Esophagus muscularis mucosa (tissue), 4 donors: ENCODE results near the gene BAX. TPM values are rescaled to one million over a fixed set of nuclear protein-coding genes. Genes with fewer than 3 reads are reported as not detected.
A peak's percentile ranks its signal among the peaks of the same experiment; 100 is the strongest.

Experiments
- DNase-seq: peaks from one replicate; pipeline ENCODE4 v3.0.0-alpha.2; 2017; ENCODE audit errors: extremely low spot score
- H3K27ac ChIP-seq, 4 donors: fragments of 200-600 bp; sonication (generic); replicated peaks in 1 of 4; 1 replicate in 3 of 4; 2 replicates in 1 of 4; pipeline ENCODE4 v1.5.1; 2016 to 2019; ENCODE audit warnings: mild to moderate bottlenecking in 1 of 4
- H3K27me3 ChIP-seq, 4 donors: fragments of 200-600 bp; sonication (generic); one replicate each; pipeline versions ENCODE4 v1.5.1 to v1.6.0; 2016 to 2019
- H3K36me3 ChIP-seq, 4 donors: fragments of 200-600 bp; sonication (generic); one replicate each; pipeline ENCODE4 v1.5.1; 2016 to 2019
- H3K4me1 ChIP-seq, 4 donors: fragments of 200-600 bp; sonication (generic); one replicate each; pipeline ENCODE4 v1.5.1; 2016 to 2019
- H3K4me3 ChIP-seq, 4 donors: fragments of 200-600 bp; sonication (generic); 1 replicate in 2 of 4; 2 replicates in 2 of 4; pipeline ENCODE4 v1.5.1; 2016 to 2019; ENCODE audit warnings: mild to moderate bottlenecking in 4 of 4, moderate library complexity in 1 of 4
- H3K9me3 ChIP-seq, 4 donors: fragments of 200-600 bp; sonication (generic); 1 replicate in 3 of 4; 2 replicates in 1 of 4; pipeline ENCODE4 v1.5.1; 2016 to 2019
- EP300 ChIP-seq: sonication (generic); formaldehyde crosslinking; IDR thresholded peaks from one replicate; pipeline ENCODE4 v1.6.1; 2017; ENCODE audit warnings: antibody characterized with exemption
- POLR2A ChIP-seq: fragments of 450-650 bp; IDR thresholded peaks from one replicate; pipeline ENCODE4 v1.6.1; 2017; ENCODE audit warnings: antibody characterized with exemption, moderate library complexity, mild to moderate bottlenecking, low read depth
- POLR2AphosphoS5 ChIP-seq, 2 donors: sonication (generic); formaldehyde crosslinking; IDR thresholded peaks; one replicate each; pipeline ENCODE4 v1.6.1; 2017; ENCODE audit warnings: antibody characterized with exemption in 2 of 2
- WGBS: methylation state at CpG from one replicate; pipeline ENCODE4 v1.1.5; 2018; 5-methylcytosine and 5-hydroxymethylcytosine counted together
- intact Hi-C: fragments of 100-400 bp; cut with DNase I; formaldehyde crosslinking; loops from one replicate; pipeline ENCODE4 v1.15.1; 2023
- total RNA-seq, 4 donors: library from RNA; depleted of rRNA; stranded (reverse); fragments of >200 nt; gene quantifications; one replicate each; pipeline versions ENCODE4 v1.1.0 to v1.2.1, GENCODE V29; 2016
- TF ChIP-seq, protein P1 (sequence below), 3 experiments: fragments of 200-600 bp in 2 of 3; fragments of 450-650 bp in 1 of 3; sonication (generic) in 2 of 3; IDR thresholded peaks; one replicate each; pipeline ENCODE4 v1.5.1; 2017 to 2019; ENCODE audit warnings: antibody characterized with exemption in 3 of 3, mild to moderate bottlenecking in 2 of 3, moderate library complexity in 1 of 3

Gene BAX
- total RNA-seq, 4 donors from 2014 or later, result 39.0 to 50.4 (median 42.3) TPM

DNA sequence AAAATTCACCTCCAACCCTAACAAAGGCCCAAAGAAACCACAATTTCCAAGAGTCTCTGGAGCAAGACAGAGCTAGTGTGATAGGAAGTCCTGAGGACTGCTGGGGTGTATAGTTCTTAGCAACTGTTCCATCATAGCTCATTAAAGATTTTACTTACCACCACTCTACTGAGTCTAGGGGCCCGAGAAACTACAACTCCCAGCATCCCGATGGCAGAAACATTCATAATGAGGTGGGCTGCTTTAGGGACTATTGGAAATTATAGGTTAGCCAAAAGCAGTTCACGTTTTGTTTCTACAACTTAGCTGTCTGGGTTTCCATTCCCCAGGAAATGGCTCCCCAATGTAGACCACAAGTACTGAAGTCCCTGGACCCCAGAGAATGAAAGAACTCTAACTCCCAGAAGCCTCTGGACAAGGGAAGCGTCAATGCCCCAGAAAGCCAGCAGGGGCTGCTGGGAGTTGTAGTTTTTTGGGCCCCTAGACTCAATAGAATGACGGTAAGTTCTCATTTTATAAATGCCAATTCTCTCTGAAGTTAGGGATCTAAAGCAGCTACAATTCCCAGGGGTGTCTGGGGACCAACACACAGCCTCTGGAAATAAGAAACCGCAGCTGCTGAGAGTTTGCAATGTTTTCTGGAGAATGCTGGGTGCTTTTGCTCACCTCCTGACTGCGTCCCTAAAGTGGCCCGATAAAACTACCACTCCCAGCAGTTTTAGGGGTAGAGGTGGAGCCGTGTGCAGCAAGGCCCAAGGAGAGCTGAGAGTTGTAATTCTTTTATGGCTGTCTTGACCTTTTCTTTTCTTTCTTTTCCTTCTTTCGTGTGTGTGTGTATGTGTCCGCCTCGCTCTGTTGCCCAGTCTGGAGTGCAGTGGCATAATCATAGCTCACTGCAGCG lies 21.5 kb downstream of the BAX start:
- Histone ChIP-seq H3K4me3 (no peak overlapping the region), H3K27ac (no peak overlapping the region), H3K27me3 (no peaks in the 10 kb centered on the region), H3K36me3 (peaks cover 19 to 77% (median 59%) of the 10 kb centered on the region in 4 donors), H3K9me3 (no peaks in the 10 kb centered on the region), H3K4me1 (peaks cover 21 to 23% (median 22%) of the 10 kb centered on the region in 4 donors)
- 87% methylated on average over 12 of the region's 13 CpGs for whole genome bisulfite sequencing
- TF ChIP-seq, protein P1, sequence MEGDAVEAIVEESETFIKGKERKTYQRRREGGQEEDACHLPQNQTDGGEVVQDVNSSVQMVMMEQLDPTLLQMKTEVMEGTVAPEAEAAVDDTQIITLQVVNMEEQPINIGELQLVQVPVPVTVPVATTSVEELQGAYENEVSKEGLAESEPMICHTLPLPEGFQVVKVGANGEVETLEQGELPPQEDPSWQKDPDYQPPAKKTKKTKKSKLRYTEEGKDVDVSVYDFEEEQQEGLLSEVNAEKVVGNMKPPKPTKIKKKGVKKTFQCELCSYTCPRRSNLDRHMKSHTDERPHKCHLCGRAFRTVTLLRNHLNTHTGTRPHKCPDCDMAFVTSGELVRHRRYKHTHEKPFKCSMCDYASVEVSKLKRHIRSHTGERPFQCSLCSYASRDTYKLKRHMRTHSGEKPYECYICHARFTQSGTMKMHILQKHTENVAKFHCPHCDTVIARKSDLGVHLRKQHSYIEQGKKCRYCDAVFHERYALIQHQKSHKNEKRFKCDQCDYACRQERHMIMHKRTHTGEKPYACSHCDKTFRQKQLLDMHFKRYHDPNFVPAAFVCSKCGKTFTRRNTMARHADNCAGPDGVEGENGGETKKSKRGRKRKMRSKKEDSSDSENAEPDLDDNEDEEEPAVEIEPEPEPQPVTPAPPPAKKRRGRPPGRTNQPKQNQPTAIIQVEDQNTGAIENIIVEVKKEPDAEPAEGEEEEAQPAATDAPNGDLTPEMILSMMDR (IDR thresholded peaks at IDR 0.05), result peak in 2 of 3 experiments; percentile 14 to 17
- TF ChIP-seq POLR2A (no peak), POLR2AphosphoS5 (IDR thresholded peaks at IDR 0.05) (peak in 1 of 2 donors; percentile 12), EP300 (no peak)
- DNase-seq, result no peak
- intact Hi-C loops, result no loop called here

DNA sequence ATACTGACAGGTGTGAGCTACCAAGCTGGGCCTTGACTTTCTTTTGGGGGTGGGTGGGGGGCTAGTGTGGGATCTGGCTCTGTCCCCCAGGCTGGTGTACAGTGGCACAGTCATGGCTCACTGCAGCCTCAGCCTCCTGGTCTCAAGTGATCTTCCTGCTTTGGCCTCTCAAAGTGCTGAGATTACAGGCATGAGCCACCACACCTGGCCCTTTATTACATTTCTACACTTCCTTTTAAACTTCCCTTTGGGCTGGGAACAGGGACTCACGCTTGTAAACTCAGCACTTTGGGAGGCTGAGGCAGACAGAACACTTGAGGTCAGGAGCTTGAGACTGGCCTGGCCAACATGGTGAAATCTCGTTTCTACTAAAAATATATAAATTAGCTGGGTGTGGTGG lies 22.4 kb downstream of the BAX start:
- no peaks in the 10 kb centered on the region for H3K27me3 ChIP-seq
- DNase-seq, result no peak
- no peaks in the 10 kb centered on the region for H3K9me3 ChIP-seq
- intact Hi-C loops, result no loop called here
- H3K4me3 ChIP-seq, result no peak overlapping the region
- H3K4me1 ChIP-seq, result peaks cover 20 to 23% (median 22%) of the 10 kb centered on the region in 4 donors
- WGBS, result 71% methylated on average over 2 of the region's 2 CpGs
- H3K36me3 ChIP-seq, result peaks cover 19 to 77% (median 59%) of the 10 kb centered on the region in 4 donors
- peak overlapping the region in 2 of 4 donors; percentile 22 to 88 for H3K27ac ChIP-seq
- TF ChIP-seq POLR2AphosphoS5 (IDR thresholded peaks at IDR 0.05) (no peak), POLR2A (no peak), EP300 (no peak)
- TF ChIP-seq, protein P1 (IDR thresholded peaks at IDR 0.05), result no peak

DNA sequence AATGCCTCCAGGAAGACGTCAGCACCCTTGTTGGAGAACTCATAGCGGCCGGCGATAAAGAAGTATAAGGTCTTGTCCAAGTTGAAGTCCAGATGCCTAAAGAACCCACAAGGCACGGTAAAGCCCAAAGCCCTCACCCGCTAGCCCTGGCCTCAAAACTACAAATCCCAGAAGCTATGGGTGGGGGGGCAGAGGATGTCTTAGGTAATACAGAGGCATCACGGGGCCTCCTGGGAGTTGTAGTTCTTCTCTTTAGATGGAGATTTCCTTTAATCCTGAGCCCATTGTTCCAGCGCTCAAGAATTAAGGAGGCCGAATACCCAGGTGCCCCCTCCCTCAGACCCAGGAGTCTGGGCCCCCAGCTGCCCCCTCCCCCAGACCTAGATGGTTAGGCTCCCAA lies 27.6 kb downstream of the BAX start:
- TF ChIP-seq POLR2AphosphoS5 (IDR thresholded peaks at IDR 0.05) (no peak), POLR2A (no peak), EP300 (no peak)
- TF ChIP-seq, protein P1 (IDR thresholded peaks at IDR 0.05), result no peak
- WGBS, result 94% methylated on average over 9 of the region's 9 CpGs
- intact Hi-C loops, result no loop called here

DNA sequence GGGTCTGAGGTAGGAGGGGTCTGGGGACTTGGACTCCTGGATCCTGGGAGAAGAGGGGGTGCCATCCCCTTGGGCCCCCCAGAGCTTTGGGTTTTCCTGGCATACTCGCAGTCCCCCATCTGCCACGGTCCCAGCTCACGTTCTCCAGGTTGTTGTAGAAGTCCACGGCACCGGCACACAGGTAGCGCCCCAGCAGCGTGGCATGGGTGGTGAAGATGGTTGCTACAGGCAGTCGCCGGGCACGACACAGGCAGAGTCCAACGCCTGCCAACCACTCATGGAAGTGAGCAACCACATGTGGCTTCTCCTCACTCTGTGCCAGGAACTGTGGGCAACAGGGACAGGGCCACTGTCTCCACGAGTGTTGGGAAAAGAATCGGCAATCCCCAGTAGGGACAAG lies 31.0 kb downstream of the BAX start:
- intact Hi-C loops, result no loop called here
- Histone ChIP-seq H3K27me3 (no peaks in the 10 kb centered on the region), H3K4me1 (peaks cover 11 to 16% (median 14%) of the 10 kb centered on the region in 4 donors), H3K36me3 (peaks cover 36 to 96% (median 87%) of the 10 kb centered on the region in 4 donors), H3K27ac (no peak overlapping the region), H3K4me3 (no peak overlapping the region), H3K9me3 (no peaks in the 10 kb centered on the region)
- TF ChIP-seq POLR2AphosphoS5 (IDR thresholded peaks at IDR 0.05) (no peak), POLR2A (no peak), EP300 (no peak)
- TF ChIP-seq, protein P1 (IDR thresholded peaks at IDR 0.05), result no peak
- 94% methylated on average over 7 of the region's 13 CpGs for WGBS
- no peak for DNase-seq

More for the DNA sequence above, 27.6 kb downstream of the BAX start:
- no peaks in the 10 kb centered on the region for H3K9me3 ChIP-seq
- no peaks in the 10 kb centered on the region for H3K27me3 ChIP-seq
- DNase-seq, result no peak
- H3K4me3 ChIP-seq, result no peak overlapping the region
- H3K27ac ChIP-seq, result no peak overlapping the region
- peaks cover 20 to 23% (median 22%) of the 10 kb centered on the region in 4 donors for H3K4me1 ChIP-seq
- peaks cover 26 to 82% (median 72%) of the 10 kb centered on the region in 4 donors for H3K36me3 ChIP-seq
